ENCODE results near the gene SEMA4D. TPM values are rescaled to one million over a fixed set of nuclear protein-coding genes. Genes with fewer than 3 reads are reported as not detected.

SEMA4D gene
- total RNA-seq, 1 experiment from 2014 or later: 48.4 TPM

DNA sequence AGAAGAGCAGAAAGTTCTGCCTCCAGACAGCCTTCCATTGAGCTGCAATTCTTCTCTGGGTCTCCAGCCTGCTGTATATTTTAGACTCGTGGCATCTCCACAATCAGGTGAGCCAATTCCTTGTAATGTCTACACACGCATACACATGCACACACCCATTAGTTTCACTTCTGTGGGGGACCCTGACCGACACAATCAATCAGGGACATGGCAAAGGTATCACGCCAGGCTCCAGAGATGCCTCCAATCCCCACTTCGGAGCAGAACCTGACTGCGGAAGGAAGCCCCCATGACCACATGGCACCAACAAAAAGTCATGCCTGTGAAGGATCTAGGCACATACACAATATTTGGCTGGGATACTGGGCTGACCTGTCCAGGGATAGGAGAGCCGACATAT lies 21.4 kb downstream of the SEMA4D start:
- Histone ChIP-seq H3K4me1 (replicated peaks; ENCODE audit: insufficient read depth) (no peaks in the 10 kb centered on the region), H3F3A (ENCODE audit: insufficient read depth, low read depth) (no peaks in the 10 kb centered on the region), H3K27ac (no peak overlapping the region), H2AFZ (no peak overlapping the region), H3K9me2 (ENCODE audit: insufficient read depth) (no peaks in the 10 kb centered on the region), H3K4me3 (no peak overlapping the region), H3K79me2 (ENCODE audit: low read depth) (no peaks in the 10 kb centered on the region), H3K36me3 (ENCODE audit: low read depth) (no peaks in the 10 kb centered on the region), H3K4me2 (no peak overlapping the region), H3K9me3 (ENCODE audit: insufficient read depth, low read depth) (no peaks in the 10 kb centered on the region), H3K27me3 (ENCODE audit: insufficient read depth, low read depth) (no peaks in the 10 kb centered on the region), H4K20me1 (ENCODE audit: insufficient read depth) (no peaks in the 10 kb centered on the region)
- no TSS peak for BruUV-seq (replicated peaks)
- ChIA-PET POLR2A (ENCODE audit: unreplicated experiment) (no interaction called here), CTCF (no interaction called here)
- no peak for DNase-seq
- intact Hi-C loops (cut with micrococcal nuclease; ENCODE audit: unreplicated experiment): no loop called here
- TF ChIP-seq, protein P1, sequence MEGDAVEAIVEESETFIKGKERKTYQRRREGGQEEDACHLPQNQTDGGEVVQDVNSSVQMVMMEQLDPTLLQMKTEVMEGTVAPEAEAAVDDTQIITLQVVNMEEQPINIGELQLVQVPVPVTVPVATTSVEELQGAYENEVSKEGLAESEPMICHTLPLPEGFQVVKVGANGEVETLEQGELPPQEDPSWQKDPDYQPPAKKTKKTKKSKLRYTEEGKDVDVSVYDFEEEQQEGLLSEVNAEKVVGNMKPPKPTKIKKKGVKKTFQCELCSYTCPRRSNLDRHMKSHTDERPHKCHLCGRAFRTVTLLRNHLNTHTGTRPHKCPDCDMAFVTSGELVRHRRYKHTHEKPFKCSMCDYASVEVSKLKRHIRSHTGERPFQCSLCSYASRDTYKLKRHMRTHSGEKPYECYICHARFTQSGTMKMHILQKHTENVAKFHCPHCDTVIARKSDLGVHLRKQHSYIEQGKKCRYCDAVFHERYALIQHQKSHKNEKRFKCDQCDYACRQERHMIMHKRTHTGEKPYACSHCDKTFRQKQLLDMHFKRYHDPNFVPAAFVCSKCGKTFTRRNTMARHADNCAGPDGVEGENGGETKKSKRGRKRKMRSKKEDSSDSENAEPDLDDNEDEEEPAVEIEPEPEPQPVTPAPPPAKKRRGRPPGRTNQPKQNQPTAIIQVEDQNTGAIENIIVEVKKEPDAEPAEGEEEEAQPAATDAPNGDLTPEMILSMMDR (conservative IDR thresholded peaks at IDR 0.05): no peak
- no peak for TF ChIP-seq EZH2 (IDR thresholded peaks at IDR 0.05; ENCODE audit: low read depth)

DNA sequence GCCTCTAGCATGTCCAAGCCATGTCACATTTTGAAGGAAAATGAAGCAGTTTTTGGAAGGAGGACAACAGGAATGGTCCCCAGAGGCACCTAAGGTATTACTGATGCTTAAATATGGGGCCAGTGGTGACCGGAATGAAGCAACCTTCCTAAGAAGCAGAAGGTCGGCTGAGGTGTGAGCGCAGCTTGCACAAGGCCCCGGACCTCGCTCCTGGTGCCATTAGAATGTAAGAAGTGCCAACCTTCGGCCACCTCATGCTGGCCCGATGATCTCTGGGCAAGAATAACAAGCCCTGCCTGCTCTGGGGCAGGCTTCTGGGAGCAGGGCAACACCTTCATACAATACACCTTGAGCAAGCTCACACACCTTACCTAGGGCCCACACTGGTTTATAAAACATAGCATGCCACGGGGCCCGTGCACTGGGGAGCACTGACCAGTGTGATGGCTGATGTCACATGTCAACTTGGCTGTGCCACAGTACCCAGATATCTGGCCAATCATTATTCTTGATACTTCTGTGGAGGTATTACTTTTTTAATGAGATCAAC lies 21.9 kb downstream of the SEMA4D start:
- no peaks in the 10 kb centered on the region for H3K36me3 ChIP-seq (ENCODE audit: low read depth)
- H3K9me2 ChIP-seq (ENCODE audit: insufficient read depth): no peaks in the 10 kb centered on the region
- no TSS peak for BruUV-seq (replicated peaks)
- no peak overlapping the region for H3K4me3 ChIP-seq
- no peaks in the 10 kb centered on the region for H3K4me1 ChIP-seq (replicated peaks; ENCODE audit: insufficient read depth)
- H3F3A ChIP-seq (ENCODE audit: insufficient read depth, low read depth): no peaks in the 10 kb centered on the region
- H3K79me2 ChIP-seq (ENCODE audit: low read depth): no peaks in the 10 kb centered on the region
- DNase-seq: no peak
- TF ChIP-seq EZH2 (IDR thresholded peaks at IDR 0.05; ENCODE audit: low read depth): no peak
- TF ChIP-seq, protein P1 (conservative IDR thresholded peaks at IDR 0.05): no peak
- no peaks in the 10 kb centered on the region for H4K20me1 ChIP-seq (ENCODE audit: insufficient read depth)
- CTCF ChIA-PET: no interaction called here
- intact Hi-C loops (cut with micrococcal nuclease; ENCODE audit: unreplicated experiment): no loop called here
- H2AFZ ChIP-seq: no peak overlapping the region
- H3K9me3 ChIP-seq (ENCODE audit: insufficient read depth, low read depth): no peaks in the 10 kb centered on the region
- H3K27ac ChIP-seq: no peak overlapping the region
- POLR2A ChIA-PET (ENCODE audit: unreplicated experiment): no interaction called here
- H3K27me3 ChIP-seq (ENCODE audit: insufficient read depth, low read depth): no peaks in the 10 kb centered on the region
- no peak overlapping the region for H3K4me2 ChIP-seq

DNA sequence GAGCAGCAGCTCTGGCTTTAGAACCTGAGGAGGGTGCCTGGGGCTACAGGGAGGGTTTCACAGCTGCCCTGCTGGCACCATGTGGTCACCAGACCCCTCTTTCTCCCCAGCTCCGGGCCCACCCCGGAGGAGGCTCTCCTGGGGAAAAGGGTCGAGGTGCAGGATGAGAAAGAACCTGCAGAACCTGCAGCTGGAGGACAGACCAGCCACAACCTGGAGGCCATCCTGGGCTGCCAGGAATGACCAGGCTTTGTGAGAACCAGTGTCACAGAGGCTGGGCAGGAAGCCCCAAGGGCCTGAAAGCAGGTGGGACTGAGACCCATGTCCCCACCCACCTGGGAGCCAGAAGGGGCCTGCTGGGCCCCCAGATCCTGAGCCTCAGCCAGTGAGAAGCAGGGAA lies 23.0 kb downstream of the SEMA4D start:
- no peaks in the 10 kb centered on the region for H3K36me3 ChIP-seq (ENCODE audit: low read depth)
- no peaks in the 10 kb centered on the region for H3K79me2 ChIP-seq (ENCODE audit: low read depth)
- intact Hi-C loops (cut with micrococcal nuclease; ENCODE audit: unreplicated experiment): no loop called here
- DNase-seq: no peak
- H3K27me3 ChIP-seq (ENCODE audit: insufficient read depth, low read depth): no peaks in the 10 kb centered on the region
- no peaks in the 10 kb centered on the region for H3K9me2 ChIP-seq (ENCODE audit: insufficient read depth)
- H3F3A ChIP-seq (ENCODE audit: insufficient read depth, low read depth): no peaks in the 10 kb centered on the region
- no peak overlapping the region for H3K4me2 ChIP-seq
- TF ChIP-seq, protein P1 (conservative IDR thresholded peaks at IDR 0.05): no peak
- no peak for TF ChIP-seq EZH2 (IDR thresholded peaks at IDR 0.05; ENCODE audit: low read depth)
- no peaks in the 10 kb centered on the region for H3K4me1 ChIP-seq (replicated peaks; ENCODE audit: insufficient read depth)
- H4K20me1 ChIP-seq (ENCODE audit: insufficient read depth): no peaks in the 10 kb centered on the region
- no peak overlapping the region for H2AFZ ChIP-seq
- CTCF ChIA-PET: no interaction called here
- H3K4me3 ChIP-seq: no peak overlapping the region
- H3K9me3 ChIP-seq (ENCODE audit: insufficient read depth, low read depth): no peaks in the 10 kb centered on the region
- POLR2A ChIA-PET (ENCODE audit: unreplicated experiment): no interaction called here
- no peak overlapping the region for H3K27ac ChIP-seq
- no TSS peak for BruUV-seq (replicated peaks)

Measured in PC-9 (cell line).